H1 (cell line): Measurements from ENCODE around the gene MARCHF10. TPM values are rescaled to one million over a fixed set of nuclear protein-coding genes. Genes with fewer than 3 reads are reported as not detected.

Experiments
- CTCF ChIA-PET: fragments of 300-600 bp; sonication (Branson Sonifier 250); formaldehyde crosslinking; loops from one replicate; lab custom pipeline; 2021; ENCODE audit not compliant: partially characterized antibody; lab: Charles Lee
- POLR2A ChIA-PET: fragments of 300-600 bp; sonication (Branson Sonifier 250); formaldehyde crosslinking; loops from one replicate; lab custom pipeline; 2021; ENCODE audit warnings: inconsistent platforms; ENCODE audit not compliant: partially characterized antibody; lab: Charles Lee
- DNase-seq, 2 experiments: peaks; one replicate each; pipeline versions ENCODE4 v3.0.0 to v3.0.0-alpha.2; 2010 to 2022; ENCODE audit warnings: low spot score in 2 of 2, low read depth in 1 of 2, mixed read lengths in 1 of 2
- FAIRE-seq: peaks from 2 replicates; lab custom pipeline; 2011; peaks lifted over from hg19 to GRCh38; lab: Jason Lieb, UNC
- H2AFZ ChIP-seq: 2 replicates; pipeline ENCODE4 v1.8.1; 2012; ENCODE audit warnings: low read length, inconsistent platforms
- H2AK5ac ChIP-seq: 2 replicates; pipeline ENCODE4 v1.6.1; 2013; ENCODE audit warnings: low read depth, low read length
- H2BK120ac ChIP-seq: replicated peaks from 2 replicates; pipeline ENCODE3; 2013; ENCODE audit warnings: low read depth, low read length, inconsistent platforms
- H2BK12ac ChIP-seq: 2 replicates; pipeline ENCODE4 v1.6.1; 2013; ENCODE audit warnings: low read depth, low read length
- H2BK15ac ChIP-seq: 2 replicates; pipeline ENCODE4 v1.6.1; 2013; ENCODE audit warnings: low read length
- H2BK20ac ChIP-seq: 2 replicates; pipeline ENCODE4 v1.6.1; 2013; ENCODE audit warnings: low read length
- H2BK5ac ChIP-seq: 2 replicates; pipeline ENCODE4 v1.6.1; 2013; ENCODE audit warnings: low read depth, low read length
- H3K14ac ChIP-seq: 2 replicates; pipeline ENCODE4 v1.6.1; 2013; ENCODE audit warnings: inconsistent platforms; ENCODE audit not compliant: insufficient read length
- H3K18ac ChIP-seq: 2 replicates; pipeline ENCODE4 v1.6.1; 2013; ENCODE audit warnings: low read length; ENCODE audit errors: extremely low read depth
- H3K23ac ChIP-seq: 2 replicates; pipeline ENCODE4 v1.6.1; 2013; ENCODE audit warnings: inconsistent platforms; ENCODE audit not compliant: insufficient read length
- H3K23me2 ChIP-seq: 2 replicates; pipeline ENCODE4 v1.6.1; 2013; ENCODE audit warnings: low read depth, low read length
- H3K27ac ChIP-seq: 2 replicates; pipeline ENCODE4 v1.6.1; 2011; ENCODE audit warnings: low read depth, low read length, inconsistent platforms
- H3K27me3 ChIP-seq, 4 experiments: replicated peaks in 1 of 4; 1 replicate in 1 of 4; 2 replicates in 3 of 4; pipeline versions ENCODE4 v1.6.1 to v1.8.1; 2011 to 2013; ENCODE audit warnings: low read length in 3 of 4, mild to moderate bottlenecking in 3 of 4, inconsistent platforms in 2 of 4, mixed read lengths in 2 of 4, moderate library complexity in 1 of 4; ENCODE audit not compliant: control insufficient read depth in 3 of 4, insufficient read depth in 3 of 4; ENCODE audit errors: extremely low read depth in 1 of 4
- H3K36me3 ChIP-seq, 4 experiments: 2 replicates each; pipeline versions ENCODE4 v1.6.1 to v1.8.1; 2011 to 2013; ENCODE audit warnings: mild to moderate bottlenecking in 4 of 4, low read length in 3 of 4, moderate library complexity in 2 of 4, control low read depth in 1 of 4, inconsistent platforms in 1 of 4; ENCODE audit not compliant: insufficient read depth in 4 of 4, control insufficient read depth in 2 of 4
- H3K4ac ChIP-seq: replicated peaks from 2 replicates; pipeline ENCODE3; 2013; ENCODE audit warnings: low read length, low read depth, mixed read lengths, inconsistent platforms; ENCODE audit not compliant: insufficient read length
- H3K4me1 ChIP-seq, 4 experiments: replicated peaks in 1 of 4; 1 replicate in 1 of 4; 2 replicates in 3 of 4; pipeline versions ENCODE4 v1.6.1 to v1.8.1; 2011 to 2013; ENCODE audit warnings: low read length in 3 of 4, inconsistent platforms in 2 of 4, mixed read lengths in 1 of 4; ENCODE audit not compliant: insufficient read depth in 4 of 4, control insufficient read depth in 3 of 4
- H3K4me2 ChIP-seq, 2 experiments: 2 replicates each; pipeline versions ENCODE4 v1.6.1 to v1.8.1; 2011 to 2013; ENCODE audit warnings: low read depth in 2 of 2, low read length in 2 of 2, control low read depth in 1 of 2, inconsistent platforms in 1 of 2, mild to moderate bottlenecking in 1 of 2; ENCODE audit not compliant: insufficient read depth in 1 of 2
- H3K4me3 ChIP-seq, 4 experiments: fragments of 200-600, 300-600 bp in 1 of 4; sonication (generic), shearing (Covaris generic), sonication (Bioruptor Twin) in 1 of 4; 2 replicates each; pipeline versions ENCODE4 v1.5.1 to v1.8.1; 2011 to 2016; ENCODE audit warnings: low read length in 4 of 4, low read depth in 3 of 4, control low read depth in 2 of 4, inconsistent platforms in 2 of 4, mild to moderate bottlenecking in 2 of 4, mixed read lengths in 1 of 4, moderate library complexity in 1 of 4; ENCODE audit not compliant: insufficient read depth in 2 of 4; ENCODE audit errors: extremely low read depth in 1 of 4
- H3K56ac ChIP-seq: replicated peaks from 2 replicates; pipeline ENCODE3; 2013; ENCODE audit warnings: low read depth, mild to moderate bottlenecking, mixed read lengths, low read length, inconsistent platforms; ENCODE audit not compliant: insufficient read length
- H3K79me1 ChIP-seq: 2 replicates; pipeline ENCODE4 v1.6.1; 2013; ENCODE audit warnings: low read depth, low read length, control low read depth
- H3K79me2 ChIP-seq, 2 experiments: 2 replicates each; pipeline versions ENCODE4 v1.6.1 to v1.8.1; 2012 to 2013; ENCODE audit warnings: low read length in 2 of 2, mild to moderate bottlenecking in 2 of 2, inconsistent platforms in 1 of 2; ENCODE audit not compliant: insufficient read depth in 2 of 2, control insufficient read depth in 1 of 2
- H3K9ac ChIP-seq, 4 experiments: replicated peaks in 1 of 4; 1 replicate in 1 of 4; 2 replicates in 3 of 4; pipeline versions ENCODE4 v1.6.1 to v1.8.1; 2011 to 2013; ENCODE audit warnings: low read depth in 3 of 4, low read length in 3 of 4, control low read depth in 2 of 4, mild to moderate bottlenecking in 2 of 4, moderate library complexity in 2 of 4, inconsistent platforms in 1 of 4; ENCODE audit errors: extremely low read depth in 1 of 4
- H3K9me3 ChIP-seq, 2 experiments: 2 replicates each; pipeline versions ENCODE4 v1.6.1 to v1.8.1; 2012 to 2013; ENCODE audit warnings: mild to moderate bottlenecking in 2 of 2, moderate library complexity in 2 of 2, control low read depth in 1 of 2, inconsistent platforms in 1 of 2, low read depth in 1 of 2, low read length in 1 of 2, mixed read lengths in 1 of 2; ENCODE audit not compliant: insufficient read depth in 2 of 2
- H4K20me1 ChIP-seq, 2 experiments: replicated peaks in 1 of 2; 2 replicates each; pipeline versions ENCODE3 to v1.8.1; 2011 to 2013; ENCODE audit warnings: inconsistent platforms in 2 of 2, low read length in 2 of 2, mild to moderate bottlenecking in 1 of 2; ENCODE audit not compliant: insufficient read depth in 2 of 2, control insufficient read depth in 1 of 2
- H4K5ac ChIP-seq: 2 replicates; pipeline ENCODE4 v1.6.1; 2013; ENCODE audit warnings: low read length, low read depth, mixed read lengths, inconsistent platforms; ENCODE audit not compliant: insufficient read length
- H4K8ac ChIP-seq: 2 replicates; pipeline ENCODE4 v1.8.0; 2013; ENCODE audit warnings: mild to moderate bottlenecking, moderate library complexity, low read length, inconsistent platforms; ENCODE audit not compliant: insufficient read depth; ENCODE audit errors: extremely low read depth
- H4K91ac ChIP-seq: replicated peaks from 2 replicates; pipeline ENCODE3; 2013; ENCODE audit warnings: low read length, mixed read lengths, inconsistent platforms; ENCODE audit not compliant: insufficient read length
- KDM1A ChIP-seq: fragments of 200-600, 300-600 bp; sonication (generic); IDR thresholded peaks from 2 replicates; pipeline ENCODE4 v1.7.1; 2016; ENCODE audit warnings: mild to moderate bottlenecking, low read length, borderline replicate concordance
- WGBS, 2 experiments: shearing (Covaris generic) in 1 of 2; methylation state at CpG; one replicate each; pipeline versions ENCODE4 v1.1.6 to v1.1.7; 2013 to 2015; ENCODE audit warnings: low lambda C conversion rate in 2 of 2, mixed read lengths in 2 of 2, inconsistent platforms in 1 of 2, low coverage in 1 of 2, missing lambda C conversion rate in 1 of 2; ENCODE audit not compliant: insufficient replicate concordance in 2 of 2, insufficient coverage in 1 of 2, insufficient read length in 1 of 2; ENCODE audit errors: extremely low coverage in 1 of 2, missing lambda C conversion rate in 1 of 2; 5-methylcytosine and 5-hydroxymethylcytosine counted together
- polyA plus RNA-seq, 7 experiments: library from polyadenylated mRNA; depleted of rRNA in 3 of 7; stranded (reverse) in 5 of 7; unstranded in 2 of 7; fragments of >200 nt in 5 of 7; fragments of 200-250 nt in 2 of 7; gene quantifications; 1 replicate in 5 of 7; 2 replicates in 1 of 7; 4 replicates in 1 of 7; pipeline versions ENCODE4 v1.2.1 to v1.2.3, GENCODE V29; 2011 to 2013; ENCODE audit warnings: missing spikeins in 2 of 7, mixed read lengths in 2 of 7
- total RNA-seq: library from RNA; stranded (reverse); fragmentation: NEBNext Ultra II Directional; extraction: Animal tissue kit (Norgen Biotek cat#: 25700); gene quantifications from 2 replicates; pipeline ENCODE4 v1.2.1, GENCODE V29; 2021

The MARCHF10 gene
- total and polyA plus RNA-seq, 2 of the 8 experiments (the other 6 are each of a cell fraction or from before 2014, with no cell fraction given), result 0.48 to 0.73 TPM

DNA sequence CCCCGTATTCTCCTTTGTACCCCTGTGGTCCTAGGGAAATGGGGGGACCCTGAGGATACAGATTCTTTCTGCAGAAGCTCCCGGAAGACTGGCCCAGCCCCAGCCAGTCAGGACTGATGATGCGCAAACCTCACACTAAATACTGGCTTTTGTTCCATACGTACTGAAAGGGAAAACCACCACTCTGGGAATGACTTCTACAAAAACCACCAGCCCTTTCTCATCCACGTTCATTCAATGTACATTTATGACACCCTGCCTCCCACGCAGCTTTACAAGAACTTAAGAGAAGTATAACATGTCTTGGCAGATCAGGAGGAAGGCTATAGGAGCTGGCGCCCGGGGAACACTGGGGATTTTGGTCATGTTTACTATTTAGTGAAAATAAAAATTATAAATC, 70.6 kb downstream of the MARCHF10 start:
- H3K23me2 ChIP-seq, result no peaks in the 10 kb centered on the region; the same call in 1 of the 2 replicates
- H3K9me3 ChIP-seq, result no peaks in the 10 kb centered on the region
- no peak overlapping the region for H2BK5ac ChIP-seq
- H4K8ac ChIP-seq, result no peak overlapping the region
- no peak overlapping the region for H2AFZ ChIP-seq
- no peaks in the 10 kb centered on the region for H3K79me1 ChIP-seq
- H2BK15ac ChIP-seq, result no peak overlapping the region
- ChIA-PET CTCF (interaction anchor here (1.4 to 1.6 kb wide), 2 partner anchors 10 to 15 kb away, joined by 4 read pairs; no protein-coding TSS in a partner anchor), POLR2A (no interaction called here)
- H3K4me1 ChIP-seq, result peaks cover 5 to 14% (median 8%) of the 10 kb centered on the region in 4 experiments
- no peak overlapping the region for H4K5ac ChIP-seq
- no peak overlapping the region for H3K18ac ChIP-seq
- no peak overlapping the region for H3K56ac ChIP-seq
- WGBS, 2 experiments, result 88% methylated on average over 8 of the region's 8 CpGs; no CpG with 5 or more reads in 1 of the 2 experiments
- H2BK120ac ChIP-seq, result no peak overlapping the region
- no peaks in the 10 kb centered on the region for H3K36me3 ChIP-seq
- no peak overlapping the region for H2BK12ac ChIP-seq
- no peak overlapping the region for H3K23ac ChIP-seq
- no peak overlapping the region for H2BK20ac ChIP-seq
- H3K4me3 ChIP-seq, result no peak overlapping the region
- H3K79me2 ChIP-seq, result no peaks in the 10 kb centered on the region
- H3K27ac ChIP-seq, result no peak overlapping the region
- H4K20me1 ChIP-seq, result no peaks in the 10 kb centered on the region
- H3K27me3 ChIP-seq, result no peaks in the 10 kb centered on the region
- no peak overlapping the region for H3K9ac ChIP-seq
- H3K4ac ChIP-seq, result no peak overlapping the region
- FAIRE-seq (no peak), DNase-seq (no peak)
- no peak for TF ChIP-seq KDM1A
- no peak overlapping the region for H3K14ac ChIP-seq
- H4K91ac ChIP-seq, result no peak overlapping the region
- H2AK5ac ChIP-seq, result no peak overlapping the region
- H3K4me2 ChIP-seq, result no peak overlapping the region
